Kidney tubule cell (primary cell): ENCODE measurements around the gene MBNL1.
"Not testable (repeated sequence)": the region's sequence is repeated elsewhere in the genome, so short reads cannot be mapped to it uniquely, and the experiment has no call there.

Source experiments
- DNase-seq: peaks from one replicate; pipeline ENCODE4 v3.0.0-alpha.2; 2018; ENCODE audit warnings: low spot score

Gene MBNL1

GRCh38 chr3:152319831-152320617 is 51.3 kb downstream of the MBNL1 start:
- DNase-seq: no peak

GRCh38 chr3:152321200-152321954 is 52.6 kb downstream of the MBNL1 start:
- no peak for DNase-seq

GRCh38 chr3:152321955-152322377 is 53.2 kb downstream of the MBNL1 start:
- DNase-seq: no peak

GRCh38 chr3:152322756-152323155 is 54.0 kb downstream of the MBNL1 start:
- no peak for DNase-seq

- DNase-seq: no peak
Observed at GRCh38 chr3:152323834-152324233, 55.1 kb downstream of the MBNL1 start.

- DNase-seq: no peak
Observed at GRCh38 chr3:152325136-152325535, 56.4 kb downstream of the MBNL1 start.

- no peak for DNase-seq
Observed at GRCh38 chr3:152327203-152327602, 58.5 kb downstream of the MBNL1 start.

GRCh38 chr3:152328841-152329240 is 60.1 kb downstream of the MBNL1 start:
- DNase-seq: peak; percentile 79

- DNase-seq: no peak
Observed at GRCh38 chr3:152330559-152330958, 61.8 kb downstream of the MBNL1 start.

- peak; percentile 87 for DNase-seq
Observed at GRCh38 chr3:152331018-152331541, 62.4 kb downstream of the MBNL1 start.

GRCh38 chr3:152331998-152332397 is 63.3 kb downstream of the MBNL1 start:
- DNase-seq: no peak

- DNase-seq: no peak
Observed at GRCh38 chr3:152333928-152334327, 65.2 kb downstream of the MBNL1 start.

GRCh38 chr3:152334761-152335160 is 66.0 kb downstream of the MBNL1 start:
- no peak for DNase-seq

GRCh38 chr3:152335273-152335672 is 66.5 kb downstream of the MBNL1 start:
- DNase-seq: no peak

GRCh38 chr3:152337337-152337736 is 68.6 kb downstream of the MBNL1 start:
- DNase-seq: not testable (repeated sequence)

- no peak for DNase-seq
Observed at GRCh38 chr3:152338159-152338720, 69.5 kb downstream of the MBNL1 start.

- DNase-seq: no peak
Observed at GRCh38 chr3:152339881-152340505, 71.3 kb downstream of the MBNL1 start.

- no peak for DNase-seq
Observed at GRCh38 chr3:152345233-152345632, 76.5 kb downstream of the MBNL1 start.

- no peak for DNase-seq
Observed at GRCh38 chr3:152346058-152346457, 77.3 kb downstream of the MBNL1 start.

GRCh38 chr3:152346740-152347139 is 78.0 kb downstream of the MBNL1 start:
- DNase-seq: no peak

- DNase-seq: no peak
Observed at GRCh38 chr3:152348436-152349177, 79.9 kb downstream of the MBNL1 start.

GRCh38 chr3:152349392-152349791 is 80.7 kb downstream of the MBNL1 start:
- DNase-seq: no peak
